Stimulated activated naive CD8-positive, alpha-beta T cell treated with anti-CD3 and anti-CD28 coated beads, Interleukin-15, amount 100 ng/mL, for 72 hours (primary cell): ENCODE measurements around the gene DFFB.

Experiments used
- ATAC-seq: fragments of 150-1000 bp; cut with Tn5 transposase; 2 replicates; pipeline ENCODE4 v1.10.0; 2021; ENCODE audit warnings: mild to moderate bottlenecking, moderate library complexity
- DNase-seq, 2 donors: peaks; one replicate each; pipeline ENCODE4 v3.0.0; 2021 to 2022
- H3K27ac Mint-ChIP-seq, 2 donors: one replicate each; pipeline ENCODE4 v1.8.0; 2022; ENCODE audit warnings: mild to moderate bottlenecking in 2 of 2, mixed read lengths in 2 of 2, moderate library complexity in 2 of 2
- H3K27me3 Mint-ChIP-seq: one replicate; pipeline ENCODE4 v1.8.0; 2022; ENCODE audit warnings: mixed read lengths
- H3K4me1 Mint-ChIP-seq: one replicate; pipeline ENCODE4 v1.8.0; 2022; ENCODE audit warnings: mild to moderate bottlenecking, mixed read lengths
- H3K4me3 Mint-ChIP-seq, 2 donors: one replicate each; pipeline ENCODE4 v1.8.0; 2022; ENCODE audit warnings: mild to moderate bottlenecking in 2 of 2, mixed read lengths in 2 of 2, moderate library complexity in 1 of 2
- H3K9me3 Mint-ChIP-seq, 2 donors: one replicate each; pipeline ENCODE4 v1.8.0; 2022; ENCODE audit warnings: mixed read lengths in 2 of 2

DFFB gene

GRCh38 chr1:3821908-3822307, 35.4 kb upstream of the DFFB start:
- no peak for DNase-seq
- ATAC-seq, result no peak
- H3K27ac Mint-ChIP-seq, result no peak overlapping the region
- H3K27me3 Mint-ChIP-seq, result no peaks in the 10 kb centered on the region
- no peak overlapping the region for H3K4me3 Mint-ChIP-seq
- H3K4me1 Mint-ChIP-seq, result no peaks in the 10 kb centered on the region
- no peaks in the 10 kb centered on the region for H3K9me3 Mint-ChIP-seq

- Mint-ChIP-seq H3K27me3 (no peaks in the 10 kb centered on the region), H3K27ac (no peak overlapping the region), H3K4me3 (no peak overlapping the region), H3K9me3 (no peaks in the 10 kb centered on the region), H3K4me1 (no peaks in the 10 kb centered on the region)
- ATAC-seq (no peak), DNase-seq (no peak)
These were observed 34.9 kb upstream of the DFFB start for GRCh38 chr1:3822421-3822820.

GRCh38 chr1:3824650-3825049, 32.6 kb upstream of the DFFB start:
- no peaks in the 10 kb centered on the region for H3K9me3 Mint-ChIP-seq
- DNase-seq (no peak), ATAC-seq (no peak)
- no peaks in the 10 kb centered on the region for H3K27me3 Mint-ChIP-seq
- H3K4me1 Mint-ChIP-seq, result no peaks in the 10 kb centered on the region
- no peak overlapping the region for H3K27ac Mint-ChIP-seq
- H3K4me3 Mint-ChIP-seq, result no peak overlapping the region

GRCh38 chr1:3825356-3825755, 31.9 kb upstream of the DFFB start:
- no peaks in the 10 kb centered on the region for H3K4me1 Mint-ChIP-seq
- no peaks in the 10 kb centered on the region for H3K9me3 Mint-ChIP-seq
- no peaks in the 10 kb centered on the region for H3K27me3 Mint-ChIP-seq
- H3K27ac Mint-ChIP-seq, result no peak overlapping the region
- no peak for ATAC-seq
- no peak overlapping the region for H3K4me3 Mint-ChIP-seq
- DNase-seq, result no peak

- Mint-ChIP-seq H3K27ac (peak overlapping the region in 1 of 2 donors; percentile 75), H3K9me3 (no peaks in the 10 kb centered on the region), H3K4me1 (no peaks in the 10 kb centered on the region), H3K4me3 (no peak overlapping the region), H3K27me3 (no peaks in the 10 kb centered on the region)
- DNase-seq (no peak), ATAC-seq (no peak)
These were observed 29.4 kb upstream of the DFFB start for GRCh38 chr1:3827813-3828307.

GRCh38 chr1:3828391-3828790, 28.9 kb upstream of the DFFB start:
- Mint-ChIP-seq H3K27ac (peak overlapping the region in 1 of 2 donors; percentile 75), H3K4me1 (no peaks in the 10 kb centered on the region), H3K27me3 (no peaks in the 10 kb centered on the region), H3K9me3 (no peaks in the 10 kb centered on the region), H3K4me3 (no peak overlapping the region)
- no peak for DNase-seq
- no peak for ATAC-seq

GRCh38 chr1:3831689-3832088, 25.6 kb upstream of the DFFB start:
- H3K4me1 Mint-ChIP-seq, result no peaks in the 10 kb centered on the region
- no peaks in the 10 kb centered on the region for H3K27me3 Mint-ChIP-seq
- H3K9me3 Mint-ChIP-seq, result no peaks in the 10 kb centered on the region
- no peak overlapping the region for H3K27ac Mint-ChIP-seq
- no peak for ATAC-seq
- H3K4me3 Mint-ChIP-seq, result no peak overlapping the region
- no peak for DNase-seq

GRCh38 chr1:3834701-3835100, 22.6 kb upstream of the DFFB start:
- DNase-seq (no peak), ATAC-seq (no peak)
- H3K27ac Mint-ChIP-seq, result no peak overlapping the region
- H3K9me3 Mint-ChIP-seq, result peaks cover 5% of the 10 kb centered on the region in 2 donors
- no peaks in the 10 kb centered on the region for H3K27me3 Mint-ChIP-seq
- H3K4me3 Mint-ChIP-seq, result no peak overlapping the region
- no peaks in the 10 kb centered on the region for H3K4me1 Mint-ChIP-seq

- no peak for DNase-seq
- ATAC-seq, result no peak
- H3K4me3 Mint-ChIP-seq, result no peak overlapping the region
- no peaks in the 10 kb centered on the region for H3K27me3 Mint-ChIP-seq
- peaks cover 5% of the 10 kb centered on the region in 2 donors for H3K9me3 Mint-ChIP-seq
- H3K4me1 Mint-ChIP-seq, result no peaks in the 10 kb centered on the region
- no peak overlapping the region for H3K27ac Mint-ChIP-seq
These were observed 20.9 kb upstream of the DFFB start for GRCh38 chr1:3836421-3836820.

GRCh38 chr1:3837200-3837599, 20.1 kb upstream of the DFFB start:
- ATAC-seq (no peak), DNase-seq (no peak)
- Mint-ChIP-seq H3K27ac (no peak overlapping the region), H3K27me3 (no peaks in the 10 kb centered on the region), H3K9me3 (peaks cover 5% of the 10 kb centered on the region in 2 donors), H3K4me1 (no peaks in the 10 kb centered on the region), H3K4me3 (no peak overlapping the region)

GRCh38 chr1:3837685-3838084, 19.6 kb upstream of the DFFB start:
- H3K4me3 Mint-ChIP-seq, result no peak overlapping the region
- no peak for DNase-seq
- peaks cover 5% of the 10 kb centered on the region in 2 donors for H3K9me3 Mint-ChIP-seq
- no peaks in the 10 kb centered on the region for H3K4me1 Mint-ChIP-seq
- H3K27ac Mint-ChIP-seq, result no peak overlapping the region
- H3K27me3 Mint-ChIP-seq, result no peaks in the 10 kb centered on the region
- no peak for ATAC-seq

- H3K4me1 Mint-ChIP-seq, result no peaks in the 10 kb centered on the region
- H3K9me3 Mint-ChIP-seq, result peaks cover 5% of the 10 kb centered on the region in 2 donors
- no peak for DNase-seq
- no peak for ATAC-seq
- H3K27ac Mint-ChIP-seq, result no peak overlapping the region
- H3K4me3 Mint-ChIP-seq, result no peak overlapping the region
- no peaks in the 10 kb centered on the region for H3K27me3 Mint-ChIP-seq
These were observed 18.5 kb upstream of the DFFB start for GRCh38 chr1:3838788-3839187.

GRCh38 chr1:3841491-3841890, 15.8 kb upstream of the DFFB start:
- peaks cover 5% of the 10 kb centered on the region in 2 donors for H3K9me3 Mint-ChIP-seq
- DNase-seq (no peak), ATAC-seq (no peak)
- H3K4me1 Mint-ChIP-seq, result no peaks in the 10 kb centered on the region
- no peaks in the 10 kb centered on the region for H3K27me3 Mint-ChIP-seq
- H3K4me3 Mint-ChIP-seq, result no peak overlapping the region
- H3K27ac Mint-ChIP-seq, result peak overlapping the region in 1 of 2 donors; percentile 66

GRCh38 chr1:3842912-3843311, 14.4 kb upstream of the DFFB start:
- Mint-ChIP-seq H3K9me3 (no peaks in the 10 kb centered on the region), H3K4me1 (no peaks in the 10 kb centered on the region), H3K27ac (no peak overlapping the region), H3K27me3 (no peaks in the 10 kb centered on the region), H3K4me3 (no peak overlapping the region)
- ATAC-seq (no peak), DNase-seq (no peak)

- DNase-seq (no peak), ATAC-seq (no peak)
- H3K27ac Mint-ChIP-seq, result no peak overlapping the region
- H3K27me3 Mint-ChIP-seq, result no peaks in the 10 kb centered on the region
- H3K9me3 Mint-ChIP-seq, result no peaks in the 10 kb centered on the region
- no peak overlapping the region for H3K4me3 Mint-ChIP-seq
- no peaks in the 10 kb centered on the region for H3K4me1 Mint-ChIP-seq
These were observed 10.7 kb upstream of the DFFB start for GRCh38 chr1:3846541-3846940.

GRCh38 chr1:3847081-3847480, 10.2 kb upstream of the DFFB start:
- H3K9me3 Mint-ChIP-seq, result no peaks in the 10 kb centered on the region
- DNase-seq, result no peak
- H3K4me1 Mint-ChIP-seq, result no peaks in the 10 kb centered on the region
- no peak for ATAC-seq
- H3K4me3 Mint-ChIP-seq, result no peak overlapping the region
- H3K27me3 Mint-ChIP-seq, result no peaks in the 10 kb centered on the region
- no peak overlapping the region for H3K27ac Mint-ChIP-seq

- no peak for DNase-seq
- no peaks in the 10 kb centered on the region for H3K9me3 Mint-ChIP-seq
- no peaks in the 10 kb centered on the region for H3K27me3 Mint-ChIP-seq
- ATAC-seq, result no peak
- no peak overlapping the region for H3K27ac Mint-ChIP-seq
- H3K4me1 Mint-ChIP-seq, result peaks cover 9% of the 10 kb centered on the region
- H3K4me3 Mint-ChIP-seq, result no peak overlapping the region
These were observed 6.4 kb upstream of the DFFB start for GRCh38 chr1:3850857-3851256.
